Liver (tissue), 9 donors: ENCODE measurements around the gene SYTL1. TPM values are rescaled to one million over a fixed set of nuclear protein-coding genes. Genes with fewer than 3 reads are reported as not detected.

ENCODE experiments used
- DNase-seq: peaks from one replicate; pipeline ENCODE4 v3.0.0-alpha.2; 2017; ENCODE audit warnings: low spot score
- H3K27ac ChIP-seq, 2 donors: one replicate each; pipeline ENCODE4 v1.7.0; 2013; ENCODE audit warnings: inconsistent platforms in 2 of 2, low read length in 2 of 2, control low read depth in 1 of 2, low read depth in 1 of 2, mild to moderate bottlenecking in 1 of 2
- H3K27me3 ChIP-seq, 4 donors: one replicate each; pipeline versions ENCODE4 v1.6.1 to v1.7.0; 2013; ENCODE audit warnings: low read length in 3 of 4, inconsistent platforms in 1 of 4, mild to moderate bottlenecking in 1 of 4, moderate library complexity in 1 of 4; ENCODE audit not compliant: control insufficient read depth in 4 of 4, insufficient read depth in 4 of 4
- H3K36me3 ChIP-seq, 4 donors: one replicate each; pipeline versions ENCODE4 v1.6.1 to v1.7.0; 2013; ENCODE audit warnings: low read length in 3 of 4, mild to moderate bottlenecking in 3 of 4, low read depth in 1 of 4, moderate library complexity in 1 of 4; ENCODE audit not compliant: control insufficient read depth in 4 of 4, insufficient read depth in 3 of 4
- H3K4me1 ChIP-seq, 4 donors: one replicate each; pipeline versions ENCODE4 v1.6.1 to v1.7.0; 2013; ENCODE audit warnings: low read length in 3 of 4, mild to moderate bottlenecking in 3 of 4, moderate library complexity in 1 of 4; ENCODE audit not compliant: control insufficient read depth in 4 of 4, insufficient read depth in 4 of 4
- H3K4me3 ChIP-seq, 3 donors: one replicate each; pipeline versions ENCODE4 v1.6.1 to v1.7.0; 2013; ENCODE audit warnings: low read length in 3 of 3, control low read depth in 1 of 3, low read depth in 1 of 3, mild to moderate bottlenecking in 1 of 3
- H3K9ac ChIP-seq, 2 donors: one replicate each; pipeline ENCODE4 v1.7.0; 2013; ENCODE audit warnings: low read length in 2 of 2, mild to moderate bottlenecking in 2 of 2, moderate library complexity in 2 of 2, control low read depth in 1 of 2, low read depth in 1 of 2
- H3K9me3 ChIP-seq, 4 donors: one replicate each; pipeline versions ENCODE4 v1.6.1 to v1.7.0; 2013; ENCODE audit warnings: low read length in 3 of 4; ENCODE audit not compliant: control insufficient read depth in 4 of 4
- ATF3 ChIP-seq: IDR thresholded peaks from 2 replicates; pipeline ENCODE4 v1.6.1; 2016; ENCODE audit warnings: antibody characterized with exemption
- CTCF ChIP-seq: fragments of 150-350 bp; IDR thresholded peaks from 2 replicates; pipeline ENCODE4 v1.5.1; 2017; ENCODE audit warnings: improper control_type of control experiment, low read depth, low read length; ENCODE audit not compliant: missing input control
- EGR1 ChIP-seq, 2 donors: IDR thresholded peaks; 2 replicates each; pipeline ENCODE4 v1.6.1; 2016 to 2018; ENCODE audit warnings: antibody characterized with exemption in 2 of 2, low read depth in 2 of 2
- FOXA1 ChIP-seq: IDR thresholded peaks from 2 replicates; pipeline ENCODE4 v1.6.1; 2016; ENCODE audit warnings: antibody characterized with exemption
- FOXA2 ChIP-seq: IDR thresholded peaks from 2 replicates; pipeline ENCODE4 v1.6.1; 2016; ENCODE audit warnings: antibody characterized with exemption
- GABPA ChIP-seq, 2 donors: IDR thresholded peaks in 1 of 2; conservative IDR thresholded peaks in 1 of 2; 2 replicates each; pipeline ENCODE4 v1.6.1; 2016; ENCODE audit warnings: antibody characterized with exemption in 2 of 2, mild to moderate bottlenecking in 1 of 2, moderate library complexity in 1 of 2
- HNF4A ChIP-seq, 2 donors: conservative IDR thresholded peaks; 2 replicates each; pipeline ENCODE4 v1.6.1; 2016; ENCODE audit warnings: antibody characterized with exemption in 2 of 2, mild to moderate bottlenecking in 2 of 2
- JUND ChIP-seq, 2 donors: IDR thresholded peaks; 2 replicates each; pipeline ENCODE4 v1.6.1; 2016; ENCODE audit warnings: antibody characterized with exemption in 2 of 2
- NR2F2 ChIP-seq: IDR thresholded peaks from 2 replicates; pipeline ENCODE4 v1.6.1; 2016; ENCODE audit warnings: antibody characterized with exemption
- RAD21 ChIP-seq, 2 donors: IDR thresholded peaks; 2 replicates each; pipeline ENCODE4 v1.6.1; 2016; ENCODE audit warnings: antibody characterized with exemption in 2 of 2, mild to moderate bottlenecking in 2 of 2
- RXRA ChIP-seq, 2 donors: IDR thresholded peaks; 2 replicates each; pipeline ENCODE4 v1.6.1; 2017 to 2018; ENCODE audit warnings: antibody characterized with exemption in 2 of 2, mild to moderate bottlenecking in 1 of 2
- SP1 ChIP-seq: IDR thresholded peaks from 2 replicates; pipeline ENCODE4 v1.6.1; 2018; ENCODE audit warnings: antibody characterized with exemption, mild to moderate bottlenecking
- TAF1 ChIP-seq: conservative IDR thresholded peaks from 2 replicates; pipeline ENCODE4 v1.6.1; 2016; ENCODE audit warnings: antibody characterized with exemption, mild to moderate bottlenecking
- YY1 ChIP-seq: IDR thresholded peaks from 2 replicates; pipeline ENCODE4 v1.6.1; 2016; ENCODE audit warnings: antibody characterized with exemption, mild to moderate bottlenecking
- WGBS: extraction: QIAGEN DNeasy Blood & Tissue Kit; methylation state at CpG from one replicate; pipeline ENCODE4 v1.1.7; 2013; 5-methylcytosine and 5-hydroxymethylcytosine counted together
- polyA plus RNA-seq, 2 donors: library from polyadenylated mRNA; stranded (reverse) in 1 of 2; unstranded in 1 of 2; fragments of 200-250 nt in 1 of 2; fragments of >200 nt in 1 of 2; fragmentation: Nextera tagmentation in 1 of 2; extraction: Ambion mirVana in 1 of 2; gene quantifications; one replicate each; pipeline versions ENCODE4 v1.2.1 to v1.2.3, GENCODE V29; 2013 to 2015
- total RNA-seq, 2 donors: library from RNA; depleted of rRNA; stranded (reverse); fragments of >200 nt; gene quantifications; one replicate each; pipeline ENCODE4 v1.2.3, GENCODE V29; 2014
- TF ChIP-seq, protein P1 (sequence below): IDR thresholded peaks from 2 replicates; pipeline ENCODE4 v1.6.1; 2016; ENCODE audit warnings: antibody characterized with exemption
- TF ChIP-seq, protein P2 (sequence below): IDR thresholded peaks from 2 replicates; pipeline ENCODE4 v1.6.1; 2016; ENCODE audit warnings: antibody characterized with exemption
- TF ChIP-seq, protein P3 (sequence below): IDR thresholded peaks from 2 replicates; pipeline ENCODE4 v1.6.1; 2016; ENCODE audit warnings: antibody characterized with exemption, mild to moderate bottlenecking
- donor health status: healthy.
- donor health status: healthy.
- donor health status: healthy.
- donor health status: healthy.
- donor health status: healthy.

SYTL1 gene
- total and polyA plus RNA-seq, 4 donors, result 0.73 to 3.9 (median 1.4) TPM

GRCh38 chr1:27359822-27360158, 18.0 kb downstream of the SYTL1 start:
- WGBS, result 62% methylated on average over 9 of the region's 9 CpGs
- Histone ChIP-seq H3K27me3 (no peaks in the 10 kb centered on the region), H3K4me3 (no peak overlapping the region), H3K9me3 (no peaks in the 10 kb centered on the region), H3K27ac (no peak overlapping the region), H3K36me3 (no peaks in the 10 kb centered on the region), H3K4me1 (peaks cover 0 to 12% (median 8%) of the 10 kb centered on the region in 4 donors), H3K9ac (no peak overlapping the region)
- no peak for TF ChIP-seq FOXA1
- TF ChIP-seq EGR1 (IDR thresholded peaks at IDR 0.05; ENCODE audit: low read depth in 2 of 2), result no peak
- no peak for TF ChIP-seq HNF4A (conservative IDR thresholded peaks at IDR 0.05)
- TF ChIP-seq, protein P1, sequence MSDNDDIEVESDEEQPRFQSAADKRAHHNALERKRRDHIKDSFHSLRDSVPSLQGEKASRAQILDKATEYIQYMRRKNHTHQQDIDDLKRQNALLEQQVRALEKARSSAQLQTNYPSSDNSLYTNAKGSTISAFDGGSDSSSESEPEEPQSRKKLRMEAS, result no peak
- no peak for TF ChIP-seq CTCF
- TF ChIP-seq TAF1, result no peak
- TF ChIP-seq YY1, result no peak
- no peak for TF ChIP-seq RXRA (IDR thresholded peaks at IDR 0.05)
- no peak for DNase-seq

DNA sequence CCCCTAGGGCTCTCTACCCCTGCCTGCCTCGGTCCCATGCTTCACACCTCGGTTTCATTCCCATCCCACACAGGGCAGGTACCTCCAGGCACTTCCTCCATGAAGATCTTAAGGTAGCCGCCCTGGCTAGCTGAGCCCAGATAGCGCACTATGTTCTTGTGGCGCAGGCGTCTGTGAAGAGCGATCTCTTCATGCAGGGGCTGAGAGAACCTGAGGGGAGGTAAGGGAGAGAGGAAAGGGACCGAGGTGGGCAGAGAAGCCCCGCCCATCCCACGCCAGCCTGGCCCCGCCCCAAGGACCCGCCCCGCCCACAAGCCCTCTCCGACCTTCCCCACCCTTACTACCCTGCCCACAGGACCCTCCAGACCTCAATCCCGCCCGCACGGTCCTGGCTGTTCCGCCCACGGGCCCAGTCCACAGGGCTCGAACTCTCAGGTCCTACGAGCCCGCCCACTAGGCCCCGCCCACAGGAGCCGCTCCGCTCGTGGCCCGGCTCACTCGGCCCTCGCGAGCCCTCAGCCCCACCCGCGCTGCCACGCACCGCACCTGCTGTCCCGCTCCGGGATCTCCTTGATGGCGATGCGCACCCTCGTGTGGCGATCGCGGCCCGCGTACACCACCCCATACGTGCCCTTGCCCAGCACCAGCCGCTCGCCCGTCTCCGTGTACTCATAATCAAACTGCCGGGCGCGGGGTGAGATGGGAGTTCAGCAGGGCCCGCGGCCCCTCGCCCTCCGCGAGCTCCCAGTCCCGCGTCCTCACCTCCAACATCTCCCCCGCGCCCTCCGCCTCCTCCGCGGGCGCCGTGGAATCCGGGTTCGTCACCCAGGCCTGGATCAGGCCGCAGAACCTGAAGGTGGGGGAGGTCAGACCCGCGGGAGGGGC, 18.6 kb downstream of the SYTL1 start:
- peaks cover 0 to 18% (median 11%) of the 10 kb centered on the region in 4 donors for H3K4me1 ChIP-seq
- TF ChIP-seq ATF3 (no peak), RAD21 (IDR thresholded peaks at IDR 0.05) (no peak), GABPA (IDR thresholded peaks at IDR 0.05 in 1 of 2, conservative IDR thresholded peaks at IDR 0.05 in 1 of 2) (no peak), FOXA1 (no peak), EGR1 (IDR thresholded peaks at IDR 0.05; ENCODE audit: low read depth in 2 of 2) (no peak), JUND (IDR thresholded peaks at IDR 0.05) (no peak), CTCF (no peak), NR2F2 (no peak), SP1 (no peak), FOXA2 (no peak)
- TF ChIP-seq, protein P2, sequence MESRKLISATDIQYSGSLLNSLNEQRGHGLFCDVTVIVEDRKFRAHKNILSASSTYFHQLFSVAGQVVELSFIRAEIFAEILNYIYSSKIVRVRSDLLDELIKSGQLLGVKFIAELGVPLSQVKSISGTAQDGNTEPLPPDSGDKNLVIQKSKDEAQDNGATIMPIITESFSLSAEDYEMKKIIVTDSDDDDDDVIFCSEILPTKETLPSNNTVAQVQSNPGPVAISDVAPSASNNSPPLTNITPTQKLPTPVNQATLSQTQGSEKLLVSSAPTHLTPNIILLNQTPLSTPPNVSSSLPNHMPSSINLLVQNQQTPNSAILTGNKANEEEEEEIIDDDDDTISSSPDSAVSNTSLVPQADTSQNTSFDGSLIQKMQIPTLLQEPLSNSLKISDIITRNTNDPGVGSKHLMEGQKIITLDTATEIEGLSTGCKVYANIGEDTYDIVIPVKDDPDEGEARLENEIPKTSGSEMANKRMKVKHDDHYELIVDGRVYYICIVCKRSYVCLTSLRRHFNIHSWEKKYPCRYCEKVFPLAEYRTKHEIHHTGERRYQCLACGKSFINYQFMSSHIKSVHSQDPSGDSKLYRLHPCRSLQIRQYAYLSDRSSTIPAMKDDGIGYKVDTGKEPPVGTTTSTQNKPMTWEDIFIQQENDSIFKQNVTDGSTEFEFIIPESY, result no peak
- TF ChIP-seq, protein P3, sequence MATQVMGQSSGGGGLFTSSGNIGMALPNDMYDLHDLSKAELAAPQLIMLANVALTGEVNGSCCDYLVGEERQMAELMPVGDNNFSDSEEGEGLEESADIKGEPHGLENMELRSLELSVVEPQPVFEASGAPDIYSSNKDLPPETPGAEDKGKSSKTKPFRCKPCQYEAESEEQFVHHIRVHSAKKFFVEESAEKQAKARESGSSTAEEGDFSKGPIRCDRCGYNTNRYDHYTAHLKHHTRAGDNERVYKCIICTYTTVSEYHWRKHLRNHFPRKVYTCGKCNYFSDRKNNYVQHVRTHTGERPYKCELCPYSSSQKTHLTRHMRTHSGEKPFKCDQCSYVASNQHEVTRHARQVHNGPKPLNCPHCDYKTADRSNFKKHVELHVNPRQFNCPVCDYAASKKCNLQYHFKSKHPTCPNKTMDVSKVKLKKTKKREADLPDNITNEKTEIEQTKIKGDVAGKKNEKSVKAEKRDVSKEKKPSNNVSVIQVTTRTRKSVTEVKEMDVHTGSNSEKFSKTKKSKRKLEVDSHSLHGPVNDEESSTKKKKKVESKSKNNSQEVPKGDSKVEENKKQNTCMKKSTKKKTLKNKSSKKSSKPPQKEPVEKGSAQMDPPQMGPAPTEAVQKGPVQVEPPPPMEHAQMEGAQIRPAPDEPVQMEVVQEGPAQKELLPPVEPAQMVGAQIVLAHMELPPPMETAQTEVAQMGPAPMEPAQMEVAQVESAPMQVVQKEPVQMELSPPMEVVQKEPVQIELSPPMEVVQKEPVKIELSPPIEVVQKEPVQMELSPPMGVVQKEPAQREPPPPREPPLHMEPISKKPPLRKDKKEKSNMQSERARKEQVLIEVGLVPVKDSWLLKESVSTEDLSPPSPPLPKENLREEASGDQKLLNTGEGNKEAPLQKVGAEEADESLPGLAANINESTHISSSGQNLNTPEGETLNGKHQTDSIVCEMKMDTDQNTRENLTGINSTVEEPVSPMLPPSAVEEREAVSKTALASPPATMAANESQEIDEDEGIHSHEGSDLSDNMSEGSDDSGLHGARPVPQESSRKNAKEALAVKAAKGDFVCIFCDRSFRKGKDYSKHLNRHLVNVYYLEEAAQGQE, result no peak
- TF ChIP-seq, protein P1, result no peak
- WGBS, result 38% methylated on average over 71 of the region's 71 CpGs
- no peaks in the 10 kb centered on the region for H3K9me3 ChIP-seq
- no peaks in the 10 kb centered on the region for H3K36me3 ChIP-seq
- no peak for DNase-seq
- no peak overlapping the region for H3K9ac ChIP-seq
- H3K4me3 ChIP-seq, result peak overlapping the region in 1 of 3 donors; percentile 11
- H3K27me3 ChIP-seq, result no peaks in the 10 kb centered on the region
- H3K27ac ChIP-seq, result no peak overlapping the region
